Measurements from ENCODE around the gene THEM5. TPM values are rescaled to one million over a fixed set of nuclear protein-coding genes. Genes with fewer than 3 reads are reported as not detected.

The THEM5 gene
- polyA plus RNA-seq, 3 donors, result not detected

- WGBS, 3 donors, result 87 to 95% (median 90%) methylated on average over 8 of the region's 8 CpGs
- H3K27ac ChIP-seq (ENCODE audit: low read depth, low read length), result no peak overlapping the region
These were observed 6.8 kb downstream of the THEM5 start for GRCh38 chr1:151846686-151847237.

- 33 to 60% (median 60%) methylated on average over 6 of the region's 6 CpGs for WGBS, 3 donors
These were observed 7.4 kb downstream of the THEM5 start for GRCh38 chr1:151846062-151846568.

GRCh38 chr1:151843398-151843797, 10.1 kb downstream of the THEM5 start:
- WGBS, 3 donors, result 59 to 86% (median 61%) methylated on average over 2 of the region's 2 CpGs
- no peak overlapping the region for H3K27ac ChIP-seq (ENCODE audit: low read depth, low read length)

More at GRCh38 chr1:151846062-151846568, 7.4 kb downstream of the THEM5 start:
- no peak overlapping the region for H3K27ac ChIP-seq (ENCODE audit: low read depth, low read length)

GRCh38 chr1:151841141-151841540, 12.4 kb downstream of the THEM5 start:
- 92 to 94% (median 94%) methylated on average over 2 of the region's 2 CpGs for WGBS, 3 donors

GRCh38 chr1:151840421-151840820, 13.1 kb downstream of the THEM5 start:
- H3K27ac ChIP-seq (ENCODE audit: low read depth, low read length), result no peak overlapping the region

More at GRCh38 chr1:151841141-151841540, 12.4 kb downstream of the THEM5 start:
- no peak overlapping the region for H3K27ac ChIP-seq (ENCODE audit: low read depth, low read length)

- no peak within 1 kb of the TSS for H3K27ac ChIP-seq (ENCODE audit: low read depth, low read length)
- WGBS, 3 donors, result 4 to 6% (median 4%) methylated on average over 47 of the region's 47 CpGs
These were observed 13.8 kb downstream of the THEM5 start, which contains the start of gene C2CD4D for GRCh38 chr1:151839457-151840403. C2CD4D (minus strand) TSS chr1:151839820; CDS start chr1:151838989, 831 bp downstream.

GRCh38 chr1:151839082-151839412, 14.5 kb downstream of the THEM5 start:
- WGBS, 3 donors, result 16 to 57% (median 19%) methylated on average over 16 of the region's 16 CpGs
- no peak overlapping the region for H3K27ac ChIP-seq (ENCODE audit: low read depth, low read length)

GRCh38 chr1:151838222-151839081, 15.1 kb downstream of the THEM5 start:
- no peak overlapping the region for H3K27ac ChIP-seq (ENCODE audit: low read depth, low read length)
- 3 to 42% (median 9%) methylated on average over 109 to 117 of the region's 117 CpGs for WGBS, 3 donors

GRCh38 chr1:151837884-151838221, 15.7 kb downstream of the THEM5 start:
- H3K27ac ChIP-seq (ENCODE audit: low read depth, low read length), result no peak overlapping the region
- WGBS, 3 donors, result 7 to 46% (median 9%) methylated on average over 22 to 26 of the region's 26 CpGs

GRCh38 chr1:151837197-151837596, 16.3 kb downstream of the THEM5 start:
- WGBS, 3 donors, result 37 to 41% (median 37%) methylated on average over 3 of the region's 3 CpGs
- no peak overlapping the region for H3K27ac ChIP-seq (ENCODE audit: low read depth, low read length)

- 91 to 96% (median 94%) methylated on average over 7 of the region's 7 CpGs for WGBS, 3 donors
These were observed 17.9 kb downstream of the THEM5 start for GRCh38 chr1:151835596-151835995.

GRCh38 chr1:151834239-151834638, 19.3 kb downstream of the THEM5 start:
- 43 to 48% (median 48%) methylated on average over 3 of the region's 3 CpGs for WGBS, 3 donors
- no peak overlapping the region for H3K27ac ChIP-seq (ENCODE audit: low read depth, low read length)

More at GRCh38 chr1:151835596-151835995, 17.9 kb downstream of the THEM5 start:
- no peak overlapping the region for H3K27ac ChIP-seq (ENCODE audit: low read depth, low read length)

GRCh38 chr1:151833172-151833900, 20.2 kb downstream of the THEM5 start:
- no peak overlapping the region for H3K27ac ChIP-seq (ENCODE audit: low read depth, low read length)
- WGBS, 3 donors, result 51 to 83% (median 75%) methylated on average over 8 of the region's 8 CpGs

GRCh38 chr1:151832318-151832980, 21.1 kb downstream of the THEM5 start:
- WGBS, 3 donors, result 35 to 51% (median 47%) methylated on average over 10 of the region's 10 CpGs
- H3K27ac ChIP-seq (ENCODE audit: low read depth, low read length), result no peak overlapping the region

GRCh38 chr1:151831605-151832004, 21.9 kb downstream of the THEM5 start, which contains the start of gene RORC:
RORC (minus strand) TSS chr1:151831802; CDS start chr1:151831764, 38 bp downstream.
- WGBS, 3 donors, result 11 to 74% (median 69%) methylated on average over 5 of the region's 5 CpGs
- H3K27ac ChIP-seq (ENCODE audit: low read depth, low read length), result no peak within 1 kb of the TSS

GRCh38 chr1:151831256-151831591, 22.3 kb downstream of the THEM5 start:
- 26 to 78% (median 62%) methylated on average over 4 of the region's 4 CpGs for WGBS, 3 donors
- no peak overlapping the region for H3K27ac ChIP-seq (ENCODE audit: low read depth, low read length)

GRCh38 chr1:151830055-151830454, 23.5 kb downstream of the THEM5 start:
- 28 to 38% (median 38%) methylated on average over 5 to 6 of the region's 6 CpGs for WGBS, 3 donors
- H3K27ac ChIP-seq (ENCODE audit: low read depth, low read length), result no peak overlapping the region
